Measurements from ENCODE around the gene MUC3A.
"Not testable (repeated sequence)": the region's sequence is repeated elsewhere in the genome, so short reads cannot be mapped to it uniquely, and the experiment has no call there.

MUC3A gene

GRCh38 chr7:100971111-100972001 is 22.0 kb downstream of the MUC3A start:
- DNase-seq, result no peak

- no peak for DNase-seq
These were observed 22.6 kb downstream of the MUC3A start for GRCh38 chr7:100972002-100972347.

GRCh38 chr7:100974021-100974420 is 24.7 kb downstream of the MUC3A start:
- no peak for DNase-seq

- DNase-seq, result no peak
These were observed 26.1 kb downstream of the MUC3A start for GRCh38 chr7:100975371-100975821.

GRCh38 chr7:100978300-100978699 is 29.0 kb downstream of the MUC3A start:
- no peak for DNase-seq

GRCh38 chr7:100983451-100984187 is 34.3 kb downstream of the MUC3A start:
- no peak for DNase-seq

GRCh38 chr7:100984241-100984918 is 35.0 kb downstream of the MUC3A start:
- DNase-seq, result not testable (repeated sequence)

- not testable (repeated sequence) for DNase-seq
These were observed 35.9 kb downstream of the MUC3A start for GRCh38 chr7:100985033-100985797.

GRCh38 chr7:100991631-100992030 is 42.3 kb downstream of the MUC3A start:
- no peak for DNase-seq

GRCh38 chr7:100992280-100992679 is 42.9 kb downstream of the MUC3A start:
- not testable (repeated sequence) for DNase-seq

GRCh38 chr7:100994671-100995070 is 45.3 kb downstream of the MUC3A start:
- not testable (repeated sequence) for DNase-seq

GRCh38 chr7:100998530-100998929 is 49.2 kb downstream of the MUC3A start:
- DNase-seq, result not testable (repeated sequence)

GRCh38 chr7:100999334-100999733 is 50.0 kb downstream of the MUC3A start:
- DNase-seq, result not testable (repeated sequence)

- DNase-seq, result not testable (repeated sequence)
These were observed 50.7 kb downstream of the MUC3A start for GRCh38 chr7:101000025-101000424.

GRCh38 chr7:101002333-101002732 is 53.0 kb downstream of the MUC3A start:
- not testable (repeated sequence) for DNase-seq

GRCh38 chr7:101007361-101007760 is 58.0 kb downstream of the MUC3A start:
- not testable (repeated sequence) for DNase-seq

- DNase-seq, result no peak
These were observed 60.3 kb downstream of the MUC3A start for GRCh38 chr7:101009629-101010028.

- no peak for DNase-seq
These were observed 63.6 kb downstream of the MUC3A start for GRCh38 chr7:101012931-101013330.

- no peak for DNase-seq
These were observed 66.3 kb downstream of the MUC3A start for GRCh38 chr7:101015626-101016025.

- DNase-seq, result peak; percentile 3
These were observed 67.9 kb downstream of the MUC3A start for GRCh38 chr7:101017064-101017777.

Measured in NCI-H1092 treated with DMSO at 0.1 percent for 48 hours (cell line).